Measurements from ENCODE around the gene WAC.
"Not testable (repeated sequence)": the region's sequence is repeated elsewhere in the genome, so short reads cannot be mapped to it uniquely, and the experiment has no call there.

The WAC gene, protein sequence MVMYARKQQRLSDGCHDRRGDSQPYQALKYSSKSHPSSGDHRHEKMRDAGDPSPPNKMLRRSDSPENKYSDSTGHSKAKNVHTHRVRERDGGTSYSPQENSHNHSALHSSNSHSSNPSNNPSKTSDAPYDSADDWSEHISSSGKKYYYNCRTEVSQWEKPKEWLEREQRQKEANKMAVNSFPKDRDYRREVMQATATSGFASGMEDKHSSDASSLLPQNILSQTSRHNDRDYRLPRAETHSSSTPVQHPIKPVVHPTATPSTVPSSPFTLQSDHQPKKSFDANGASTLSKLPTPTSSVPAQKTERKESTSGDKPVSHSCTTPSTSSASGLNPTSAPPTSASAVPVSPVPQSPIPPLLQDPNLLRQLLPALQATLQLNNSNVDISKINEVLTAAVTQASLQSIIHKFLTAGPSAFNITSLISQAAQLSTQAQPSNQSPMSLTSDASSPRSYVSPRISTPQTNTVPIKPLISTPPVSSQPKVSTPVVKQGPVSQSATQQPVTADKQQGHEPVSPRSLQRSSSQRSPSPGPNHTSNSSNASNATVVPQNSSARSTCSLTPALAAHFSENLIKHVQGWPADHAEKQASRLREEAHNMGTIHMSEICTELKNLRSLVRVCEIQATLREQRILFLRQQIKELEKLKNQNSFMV

DNA sequence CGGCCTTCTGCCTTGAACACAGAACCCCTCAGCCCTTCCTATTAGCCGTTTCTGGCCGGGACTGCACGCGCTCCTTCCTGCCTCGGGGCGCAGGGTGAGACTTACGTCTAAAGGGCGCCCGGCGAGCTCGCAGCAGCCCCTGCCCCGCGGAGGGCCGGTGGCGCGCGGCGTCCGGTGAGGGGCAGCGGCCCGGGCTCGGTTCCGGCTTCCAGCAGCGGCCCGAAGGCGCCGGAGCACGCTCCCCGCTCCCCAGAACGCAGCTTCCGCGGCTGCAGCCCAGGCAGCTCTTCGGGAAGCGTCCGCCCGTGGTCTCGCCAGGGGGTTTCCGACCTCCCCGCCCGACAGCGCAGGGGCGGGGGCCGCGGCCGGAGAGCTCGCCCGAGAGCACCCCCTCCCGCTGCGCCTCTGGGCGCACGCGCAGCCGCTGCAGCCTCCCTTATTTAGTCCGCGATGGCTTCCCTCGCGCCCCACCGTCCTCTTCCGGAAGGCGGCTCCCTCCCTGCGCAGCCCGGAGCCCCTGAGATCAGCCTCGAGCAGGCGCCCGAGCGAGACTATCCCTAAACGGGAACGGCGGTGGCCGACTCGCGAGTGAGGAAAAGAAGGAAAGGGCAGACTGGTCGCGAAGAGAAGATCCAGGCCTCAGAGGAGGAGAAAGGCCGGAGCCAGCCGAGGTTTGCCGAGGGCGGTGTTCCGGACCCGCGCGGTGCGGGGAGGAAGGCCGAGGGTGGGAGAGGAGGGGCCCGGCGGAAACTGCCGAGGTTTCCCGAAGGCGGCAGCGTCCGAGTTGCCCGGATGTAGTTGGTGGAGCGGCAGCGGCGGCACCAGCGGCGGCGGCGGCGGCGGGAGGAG is at the start of gene WAC:
Gene WAC (plus strand): TSS at position 782 of the 849 bp plus-strand sequence. CDS start 462 bp downstream, outside the sequence.
- H3K4me3 ChIP-seq (ENCODE audit: low read depth, low read length), result peak within 1 kb of the TSS; percentile 93
- TF ChIP-seq, protein P1, sequence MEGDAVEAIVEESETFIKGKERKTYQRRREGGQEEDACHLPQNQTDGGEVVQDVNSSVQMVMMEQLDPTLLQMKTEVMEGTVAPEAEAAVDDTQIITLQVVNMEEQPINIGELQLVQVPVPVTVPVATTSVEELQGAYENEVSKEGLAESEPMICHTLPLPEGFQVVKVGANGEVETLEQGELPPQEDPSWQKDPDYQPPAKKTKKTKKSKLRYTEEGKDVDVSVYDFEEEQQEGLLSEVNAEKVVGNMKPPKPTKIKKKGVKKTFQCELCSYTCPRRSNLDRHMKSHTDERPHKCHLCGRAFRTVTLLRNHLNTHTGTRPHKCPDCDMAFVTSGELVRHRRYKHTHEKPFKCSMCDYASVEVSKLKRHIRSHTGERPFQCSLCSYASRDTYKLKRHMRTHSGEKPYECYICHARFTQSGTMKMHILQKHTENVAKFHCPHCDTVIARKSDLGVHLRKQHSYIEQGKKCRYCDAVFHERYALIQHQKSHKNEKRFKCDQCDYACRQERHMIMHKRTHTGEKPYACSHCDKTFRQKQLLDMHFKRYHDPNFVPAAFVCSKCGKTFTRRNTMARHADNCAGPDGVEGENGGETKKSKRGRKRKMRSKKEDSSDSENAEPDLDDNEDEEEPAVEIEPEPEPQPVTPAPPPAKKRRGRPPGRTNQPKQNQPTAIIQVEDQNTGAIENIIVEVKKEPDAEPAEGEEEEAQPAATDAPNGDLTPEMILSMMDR (IDR thresholded peaks at IDR 0.05; ENCODE audit: borderline replicate concordance, insufficient read depth, low read depth, low read length), result no peak

DNA sequence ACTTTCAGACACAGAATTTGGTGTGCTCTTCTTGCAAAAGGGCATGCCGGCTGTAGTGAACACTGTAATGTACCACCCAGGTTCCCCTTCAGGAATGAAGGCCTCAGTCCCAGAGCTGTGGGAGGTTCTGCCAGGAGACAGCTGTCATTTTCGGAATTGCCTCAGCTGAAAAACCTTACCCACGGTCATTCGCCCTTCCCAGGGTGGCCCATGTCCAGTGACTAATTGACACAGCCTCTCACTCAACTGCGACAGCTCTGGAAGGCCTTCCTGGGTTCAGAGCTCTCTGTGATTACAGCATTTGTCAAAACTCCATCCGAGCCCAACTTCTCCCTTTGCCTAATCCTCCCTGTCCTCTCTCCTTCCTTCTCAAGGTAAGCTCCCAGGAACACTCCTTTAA is 43.7 kb upstream of the WAC start:
- TF ChIP-seq, protein P1 (IDR thresholded peaks at IDR 0.05; ENCODE audit: borderline replicate concordance, insufficient read depth, low read depth, low read length), result no peak
- no peak overlapping the region for H3K4me3 ChIP-seq (ENCODE audit: low read depth, low read length)

DNA sequence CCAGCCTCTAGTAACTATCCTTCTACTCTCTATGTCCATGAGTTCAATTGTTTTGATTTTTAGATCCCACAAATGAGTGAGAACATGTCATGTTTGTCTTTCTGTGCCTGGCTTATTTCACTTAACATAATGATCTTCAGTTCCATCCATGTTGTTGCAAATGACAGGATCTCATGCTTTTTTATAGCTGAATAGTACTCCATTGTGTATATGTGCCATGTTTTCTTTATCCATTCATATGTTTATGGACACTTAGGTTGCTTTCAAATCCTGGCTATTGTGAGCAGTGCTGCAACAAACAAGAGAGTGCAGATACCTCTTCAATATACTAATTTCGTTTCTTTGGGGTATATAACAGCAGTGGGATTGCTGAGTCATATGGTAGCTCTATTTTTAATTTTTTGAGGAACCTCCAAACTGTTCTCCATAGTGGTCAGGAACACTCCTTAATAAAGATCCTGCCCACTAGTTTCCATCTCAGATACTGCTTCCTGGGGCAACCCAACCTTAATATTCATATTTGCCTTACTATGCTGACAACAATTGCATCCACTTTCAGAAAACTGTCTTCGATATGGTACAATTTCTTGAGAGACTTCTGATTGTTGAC is 42.6 kb upstream of the WAC start:
- H3K4me3 ChIP-seq (ENCODE audit: low read depth, low read length), result not testable (repeated sequence)

DNA sequence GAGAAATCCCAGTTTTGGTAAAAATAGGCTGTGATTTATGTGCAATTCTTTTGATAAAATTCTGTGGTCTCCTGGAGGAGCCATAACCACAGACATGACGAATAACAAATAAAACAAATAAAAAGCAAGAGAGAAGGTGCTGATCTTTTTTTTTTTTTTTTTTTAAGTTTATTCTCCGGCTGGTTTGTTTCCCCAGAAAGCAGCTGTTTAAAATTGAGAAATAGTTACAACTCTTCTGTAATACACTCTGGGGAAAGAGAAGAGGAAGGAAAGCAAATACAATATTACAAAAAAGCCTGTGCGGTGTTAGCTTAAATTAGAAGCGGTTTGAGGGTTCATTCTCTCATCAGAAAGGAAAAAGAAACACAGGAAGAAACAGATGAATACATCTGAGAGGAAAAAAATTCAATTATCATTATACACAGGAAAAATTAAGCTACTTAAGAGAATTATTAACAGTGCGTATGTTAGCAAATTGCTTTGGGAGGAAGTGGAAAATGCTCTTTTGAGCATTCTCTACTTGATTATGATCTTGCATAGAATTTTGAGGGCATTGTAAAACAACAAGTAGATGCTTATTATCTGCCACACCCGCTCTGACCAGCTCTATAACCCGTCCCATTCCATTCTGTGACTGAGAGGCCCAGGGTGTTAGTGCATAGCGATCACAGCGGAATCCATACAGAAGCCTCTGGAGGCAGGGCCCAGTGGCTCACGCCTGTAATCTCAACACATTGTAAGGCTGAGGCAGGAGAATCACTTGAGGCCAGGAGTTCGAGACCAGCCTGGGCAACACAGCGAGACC is 40.6 kb upstream of the WAC start:
- no peak overlapping the region for H3K4me3 ChIP-seq (ENCODE audit: low read depth, low read length)
- TF ChIP-seq, protein P1 (IDR thresholded peaks at IDR 0.05; ENCODE audit: borderline replicate concordance, insufficient read depth, low read depth, low read length), result no peak

DNA sequence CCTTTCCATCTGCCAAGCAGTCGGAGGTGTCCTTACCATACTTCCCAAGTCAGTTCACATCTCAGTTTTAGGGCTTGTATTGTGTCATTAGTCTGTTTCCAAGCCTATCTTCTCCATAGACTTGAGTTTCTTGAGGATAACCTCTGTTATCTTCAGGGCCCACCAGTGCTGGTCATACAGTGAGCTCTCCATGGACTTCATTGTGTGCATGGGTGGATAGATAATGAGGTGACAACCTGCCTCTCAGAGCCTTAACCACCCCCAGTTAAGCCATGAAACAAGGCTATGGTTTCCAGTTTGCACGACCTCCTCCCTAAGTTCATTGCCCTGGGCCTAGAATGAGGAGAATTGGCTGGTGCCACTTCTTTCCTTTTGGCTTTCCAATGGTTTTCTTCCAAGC is 38.5 kb upstream of the WAC start:
- no peak overlapping the region for H3K4me3 ChIP-seq (ENCODE audit: low read depth, low read length)
- TF ChIP-seq, protein P1 (IDR thresholded peaks at IDR 0.05; ENCODE audit: borderline replicate concordance, insufficient read depth, low read depth, low read length), result no peak

DNA sequence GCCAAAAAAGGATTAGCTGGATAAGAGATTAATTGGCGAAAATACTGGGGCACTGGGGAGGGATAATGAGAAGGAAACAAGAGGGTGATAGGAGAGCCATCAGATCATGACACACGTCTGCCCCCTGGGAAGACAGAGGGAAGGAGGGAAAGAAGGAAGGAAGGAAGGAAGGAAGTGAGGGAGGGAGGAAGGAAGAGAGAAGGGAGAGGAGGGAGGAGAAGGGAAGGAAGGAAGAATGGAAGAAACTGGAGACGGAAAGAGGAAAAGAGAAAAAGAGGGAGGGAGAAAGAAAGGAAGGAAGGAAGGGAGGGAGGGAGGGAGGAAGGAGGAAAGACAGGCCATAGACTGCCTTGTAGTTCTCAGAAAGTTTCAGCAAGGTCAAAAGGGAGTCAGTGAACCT is 37.8 kb upstream of the WAC start:
- TF ChIP-seq, protein P1 (IDR thresholded peaks at IDR 0.05; ENCODE audit: borderline replicate concordance, insufficient read depth, low read depth, low read length), result no peak
- no peak overlapping the region for H3K4me3 ChIP-seq (ENCODE audit: low read depth, low read length)
